CD4-positive, alpha-beta T cell (primary cell): ENCODE results near the gene GALNT7. TPM values are rescaled to one million over a fixed set of nuclear protein-coding genes. Genes with fewer than 3 reads are reported as not detected.

Experiments used
- ATAC-seq: fragments of 200-7000 bp; cut with Tn5 transposase; one replicate; pipeline ENCODE4 v1.10.0; 2022; ENCODE audit warnings: mild to moderate bottlenecking; ENCODE audit not compliant: poor library complexity
- CTCF ChIA-PET: fragments of 350-600 bp; sonication (Branson Sonifier 250); formaldehyde crosslinking; loops from one replicate; lab custom pipeline; 2021; ENCODE audit warnings: antibody characterized with exemption, inconsistent platforms; lab: Charles Lee
- POLR2A ChIA-PET: fragments of 350-600 bp; sonication (Branson Sonifier 250); formaldehyde crosslinking; loops from one replicate; lab custom pipeline; 2021; ENCODE audit warnings: antibody characterized with exemption, inconsistent platforms; lab: Charles Lee
- DNase-seq, 14 experiments: peaks; one replicate each; pipeline ENCODE4 v3.0.0-alpha.2; 2013 to 2020; ENCODE audit warnings: mixed read lengths in 2 of 14
- H3K27ac ChIP-seq, 2 donors: one replicate each; pipeline versions ENCODE4 v1.5.1 to v1.7.0; 2013; ENCODE audit warnings: low read length in 2 of 2, low read depth in 1 of 2, mild to moderate bottlenecking in 1 of 2
- H3K27me3 ChIP-seq, 2 experiments: 1 replicate in 1 of 2; 2 replicates in 1 of 2; pipeline versions ENCODE4 v1.6.1 to v1.7.0; 2013; ENCODE audit warnings: low read length in 2 of 2, control low read depth in 1 of 2, mild to moderate bottlenecking in 1 of 2, moderate library complexity in 1 of 2; ENCODE audit not compliant: insufficient read depth in 2 of 2, control insufficient read depth in 1 of 2
- H3K36me3 ChIP-seq: one replicate; pipeline ENCODE4 v1.6.1; 2013; ENCODE audit warnings: low read length, control low read depth; ENCODE audit not compliant: insufficient read depth
- H3K4me1 ChIP-seq: one replicate; pipeline ENCODE4 v1.6.1; 2013; ENCODE audit warnings: low read length, control low read depth; ENCODE audit not compliant: insufficient read depth
- H3K4me3 ChIP-seq: one replicate; pipeline ENCODE4 v1.5.1; 2013; ENCODE audit warnings: mild to moderate bottlenecking, low read length, moderate library complexity
- H3K9me3 ChIP-seq, 2 experiments: 1 replicate in 1 of 2; 2 replicates in 1 of 2; pipeline versions ENCODE4 v1.6.1 to v1.7.0; 2013; ENCODE audit warnings: low read length in 2 of 2, mild to moderate bottlenecking in 2 of 2, control low read depth in 1 of 2, moderate library complexity in 1 of 2; ENCODE audit not compliant: control insufficient read depth in 1 of 2, insufficient read depth in 1 of 2
- H3K27ac Mint-ChIP-seq: one replicate; pipeline ENCODE4 v1.8.0; 2020; ENCODE audit warnings: mixed read lengths
- H3K27me3 Mint-ChIP-seq: one replicate; pipeline ENCODE4 v1.8.0; 2021; ENCODE audit warnings: mixed read lengths
- H3K36me3 Mint-ChIP-seq: one replicate; pipeline ENCODE4 v1.8.0; 2021; ENCODE audit warnings: low read depth, mixed read lengths
- H3K4me1 Mint-ChIP-seq: one replicate; pipeline ENCODE4 v1.8.0; 2021; ENCODE audit warnings: low read depth, mixed read lengths
- H3K4me3 Mint-ChIP-seq: one replicate; pipeline ENCODE4 v1.8.0; 2020; ENCODE audit warnings: mild to moderate bottlenecking, mixed read lengths
- H3K9me3 Mint-ChIP-seq: one replicate; pipeline ENCODE4 v1.8.0; 2020; ENCODE audit warnings: mixed read lengths
- CTCF ChIP-seq: fragments of 200-600 bp; IDR thresholded peaks from one replicate; pipeline ENCODE4 v1.8.0; 2022; ENCODE audit warnings: antibody characterized with exemption, mild to moderate bottlenecking
- intact Hi-C, 2 experiments: fragments of 100-400 bp; cut with DNase I in 1 of 2; cut with micrococcal nuclease in 1 of 2; formaldehyde crosslinking; loops; one replicate each; pipeline versions ENCODE4 v1.15.1 to v1.9.0; 2023 to 2025; cut with DNase I, micrococcal nuclease
- total RNA-seq, 174 experiments: library from RNA in 2 of 174; stranded (reverse) in 2 of 174; gene quantifications; one replicate each; pipeline ENCODE4 v1.2.3 and lab custom pipeline; 2021 to 2026

GALNT7 gene
- total RNA-seq, 2 experiments from 2014 or later: 4.6 to 4.8 TPM

GRCh38 chr4:173214661-173215060 is 46.0 kb downstream of the GALNT7 start:
- H3K4me3 ChIP-seq: no peak overlapping the region
- H3K36me3 ChIP-seq: no peaks in the 10 kb centered on the region
- H3K9me3 Mint-ChIP-seq: no peaks in the 10 kb centered on the region
- no peak for ATAC-seq
- H3K27me3 Mint-ChIP-seq: no peaks in the 10 kb centered on the region
- no peak overlapping the region for H3K27ac Mint-ChIP-seq
- H3K4me3 Mint-ChIP-seq: no peak overlapping the region
- H3K4me1 Mint-ChIP-seq: peaks cover 52% of the 10 kb centered on the region
- intact Hi-C loops: no loop called here
- no peaks in the 10 kb centered on the region for H3K9me3 ChIP-seq
- H3K4me1 ChIP-seq: no peaks in the 10 kb centered on the region
- DNase-seq: no peak
- H3K27me3 ChIP-seq: no peaks in the 10 kb centered on the region
- no peak for TF ChIP-seq CTCF
- H3K27ac ChIP-seq: no peak overlapping the region
- H3K36me3 Mint-ChIP-seq: no peaks in the 10 kb centered on the region
- ChIA-PET POLR2A (no interaction called here), CTCF (no interaction called here)

- Mint-ChIP-seq H3K36me3 (no peaks in the 10 kb centered on the region), H3K4me1 (peaks cover 55% of the 10 kb centered on the region), H3K27me3 (no peaks in the 10 kb centered on the region), H3K9me3 (peaks cover 2% of the 10 kb centered on the region), H3K4me3 (no peak overlapping the region), H3K27ac (no peak overlapping the region)
- ATAC-seq (no peak), DNase-seq (no peak)
- Histone ChIP-seq H3K9me3 (no peaks in the 10 kb centered on the region), H3K4me1 (no peaks in the 10 kb centered on the region), H3K4me3 (no peak overlapping the region), H3K36me3 (no peaks in the 10 kb centered on the region), H3K27me3 (no peaks in the 10 kb centered on the region), H3K27ac (no peak overlapping the region)
- ChIA-PET CTCF (interaction anchor here (0.5 to 1.0 kb wide), 2 partner anchors 13 to 203 kb away, joined by 3 to 5 read pairs; no protein-coding TSS in a partner anchor), POLR2A (no interaction called here)
- intact Hi-C loops: no loop called here
- no peak for TF ChIP-seq CTCF
Measured at GRCh38 chr4:173217075-173217474, 48.5 kb downstream of the GALNT7 start.

- Histone ChIP-seq H3K4me1 (no peaks in the 10 kb centered on the region), H3K9me3 (no peaks in the 10 kb centered on the region), H3K27me3 (no peaks in the 10 kb centered on the region), H3K4me3 (no peak overlapping the region), H3K36me3 (no peaks in the 10 kb centered on the region), H3K27ac (no peak overlapping the region)
- peaks cover 2% of the 10 kb centered on the region for H3K9me3 Mint-ChIP-seq
- TF ChIP-seq CTCF: no peak
- ATAC-seq (no peak), DNase-seq (no peak)
- peaks cover 53% of the 10 kb centered on the region for H3K4me1 Mint-ChIP-seq
- no peaks in the 10 kb centered on the region for H3K36me3 Mint-ChIP-seq
- POLR2A ChIA-PET: interaction anchor here (0.7 kb wide), 1 partner anchor 50 kb away, joined by 3 read pairs; no protein-coding TSS in a partner anchor
- H3K27ac Mint-ChIP-seq: no peak overlapping the region
- intact Hi-C loops: no loop called here
- CTCF ChIA-PET: interaction anchor here (0.5 to 1.0 kb wide), 2 partner anchors 13 to 204 kb away, joined by 3 to 5 read pairs; no protein-coding TSS in a partner anchor
- H3K4me3 Mint-ChIP-seq: no peak overlapping the region
- no peaks in the 10 kb centered on the region for H3K27me3 Mint-ChIP-seq
Measured at GRCh38 chr4:173217727-173218126, 49.1 kb downstream of the GALNT7 start.
